GM21360 (cell line): ENCODE data around the gene PRDM16.

Experiments
- ATAC-seq: cut with Tn5 transposase; IDR thresholded peaks from one replicate; pipeline ENCODE4 v1.9.1; 2021; ENCODE audit warnings: mild to moderate bottlenecking, moderate library complexity; ENCODE audit not compliant: unreplicated experiment

The PRDM16 gene

GRCh38 chr1:3068564-3069431 is at the start of gene PRDM16:
Gene PRDM16, plus strand, starts transcription at chr1:3069203. Its CDS starts 57 bp downstream, at chr1:3069260.
- no peak for ATAC-seq

- ATAC-seq = no peak
Observed at GRCh38 chr1:3019516-3020051, 49.4 kb upstream of the PRDM16 start.

- no peak for ATAC-seq
Observed at GRCh38 chr1:3020263-3020909, 48.6 kb upstream of the PRDM16 start.

GRCh38 chr1:3021233-3021671 is 47.8 kb upstream of the PRDM16 start, which contains the start of gene ACTRT2:
Gene ACTRT2, plus strand, starts transcription at chr1:3021467. Its CDS starts 220 bp downstream, at chr1:3021687.
- no peak for ATAC-seq

GRCh38 chr1:3021801-3022401 is 47.1 kb upstream of the PRDM16 start:
- ATAC-seq = no peak

- ATAC-seq = no peak
Observed at GRCh38 chr1:3022511-3022973, 46.5 kb upstream of the PRDM16 start.

- ATAC-seq = no peak
Observed at GRCh38 chr1:3022976-3023375, 46.0 kb upstream of the PRDM16 start.

- no peak for ATAC-seq
Observed at GRCh38 chr1:3024019-3024418, 45.0 kb upstream of the PRDM16 start.

- ATAC-seq = no peak
Observed at GRCh38 chr1:3024588-3024987, 44.4 kb upstream of the PRDM16 start.

- no peak for ATAC-seq
Observed at GRCh38 chr1:3026124-3026523, 42.9 kb upstream of the PRDM16 start.

GRCh38 chr1:3026581-3027391 is 42.2 kb upstream of the PRDM16 start:
- ATAC-seq = no peak

GRCh38 chr1:3027611-3028371 is 41.2 kb upstream of the PRDM16 start:
- ATAC-seq = no peak

- no peak for ATAC-seq
Observed at GRCh38 chr1:3028531-3029282, 40.3 kb upstream of the PRDM16 start.

GRCh38 chr1:3029481-3029961 is 39.5 kb upstream of the PRDM16 start:
- no peak for ATAC-seq

GRCh38 chr1:3029991-3030662 is 38.9 kb upstream of the PRDM16 start:
- ATAC-seq = no peak

- no peak for ATAC-seq
Observed at GRCh38 chr1:3030663-3031381, 38.2 kb upstream of the PRDM16 start.

- no peak for ATAC-seq
Observed at GRCh38 chr1:3031401-3032221, 37.4 kb upstream of the PRDM16 start.
